ENCODE data around the gene GNAO1.

DNA sequence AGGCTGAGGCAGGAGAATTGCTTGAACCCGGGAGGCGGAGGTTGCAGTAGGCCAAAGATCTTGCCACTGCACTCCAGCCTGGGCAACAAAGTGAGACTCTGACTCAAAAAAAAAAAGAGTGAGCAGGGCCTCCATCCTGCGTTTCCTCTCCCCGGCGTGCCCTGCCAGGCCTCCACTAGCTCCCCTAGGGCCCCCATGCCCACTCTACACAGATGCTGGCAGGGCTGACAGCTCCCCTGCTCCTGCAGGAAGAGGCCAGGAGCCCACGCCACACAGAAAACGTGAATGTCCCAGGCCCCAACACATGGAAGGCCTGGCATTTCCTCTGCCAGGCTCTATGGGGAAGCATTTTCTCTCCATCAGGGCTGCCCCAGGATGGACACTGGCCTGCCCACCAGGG lies 124.7 kb downstream of the GNAO1 start:
- TF ChIP-seq, protein P1, sequence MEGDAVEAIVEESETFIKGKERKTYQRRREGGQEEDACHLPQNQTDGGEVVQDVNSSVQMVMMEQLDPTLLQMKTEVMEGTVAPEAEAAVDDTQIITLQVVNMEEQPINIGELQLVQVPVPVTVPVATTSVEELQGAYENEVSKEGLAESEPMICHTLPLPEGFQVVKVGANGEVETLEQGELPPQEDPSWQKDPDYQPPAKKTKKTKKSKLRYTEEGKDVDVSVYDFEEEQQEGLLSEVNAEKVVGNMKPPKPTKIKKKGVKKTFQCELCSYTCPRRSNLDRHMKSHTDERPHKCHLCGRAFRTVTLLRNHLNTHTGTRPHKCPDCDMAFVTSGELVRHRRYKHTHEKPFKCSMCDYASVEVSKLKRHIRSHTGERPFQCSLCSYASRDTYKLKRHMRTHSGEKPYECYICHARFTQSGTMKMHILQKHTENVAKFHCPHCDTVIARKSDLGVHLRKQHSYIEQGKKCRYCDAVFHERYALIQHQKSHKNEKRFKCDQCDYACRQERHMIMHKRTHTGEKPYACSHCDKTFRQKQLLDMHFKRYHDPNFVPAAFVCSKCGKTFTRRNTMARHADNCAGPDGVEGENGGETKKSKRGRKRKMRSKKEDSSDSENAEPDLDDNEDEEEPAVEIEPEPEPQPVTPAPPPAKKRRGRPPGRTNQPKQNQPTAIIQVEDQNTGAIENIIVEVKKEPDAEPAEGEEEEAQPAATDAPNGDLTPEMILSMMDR (IDR thresholded peaks at IDR 0.05): no peak
- no peak for TF ChIP-seq POLR2A (IDR thresholded peaks at IDR 0.05)
